MM.1S (cell line): ENCODE results near the gene C16orf78.

Experiments
- DNase-seq: peaks from one replicate; pipeline ENCODE4 v3.0.0-alpha.2; 2015
- H2AFZ ChIP-seq: fragments of 300-600 bp; sonication (generic); 2 replicates; pipeline ENCODE4 v1.6.0; 2016; ENCODE audit warnings: antibody characterized with exemption, low read length
- H3F3A ChIP-seq: fragments of 300-600 bp; sonication (generic); 2 replicates; pipeline ENCODE4 v1.6.1; 2016; ENCODE audit warnings: mild to moderate bottlenecking, antibody characterized with exemption, low read length, moderate library complexity, mixed read lengths; ENCODE audit not compliant: insufficient read depth
- H3K27ac ChIP-seq: fragments of 300-600 bp; sonication (generic); 2 replicates; pipeline ENCODE4 v1.5.1; 2016; ENCODE audit warnings: mild to moderate bottlenecking, low read length
- H3K27me3 ChIP-seq: fragments of 300-600 bp; sonication (generic); replicated peaks from 2 replicates; pipeline ENCODE4 v1.6.0; 2016; ENCODE audit warnings: low read length; ENCODE audit not compliant: insufficient read depth
- H3K36me3 ChIP-seq: fragments of 300-600 bp; sonication (generic); replicated peaks from 2 replicates; pipeline ENCODE4 v1.6.1; 2016; ENCODE audit warnings: mild to moderate bottlenecking, low read length, mixed read lengths; ENCODE audit not compliant: insufficient read depth
- H3K4me1 ChIP-seq: fragments of 300-600 bp; sonication (generic); 2 replicates; pipeline ENCODE4 v1.6.1; 2016; ENCODE audit warnings: low read length, mixed read lengths
- H3K4me2 ChIP-seq: fragments of 300-600 bp; sonication (generic); 2 replicates; pipeline ENCODE4 v1.6.0; 2016; ENCODE audit warnings: low read depth, low read length
- H3K4me3 ChIP-seq: fragments of 300-600 bp; sonication (generic); 2 replicates; pipeline ENCODE4 v1.5.1; 2016; ENCODE audit warnings: low read length, mixed read lengths
- H3K79me2 ChIP-seq: fragments of 300-600 bp; sonication (generic); 2 replicates; pipeline ENCODE4 v1.6.1; 2016; ENCODE audit warnings: mixed run types, low read length, mixed read lengths
- H3K9ac ChIP-seq: fragments of 300-600 bp; sonication (generic); 2 replicates; pipeline ENCODE4 v1.6.1; 2016; ENCODE audit warnings: low read length, mixed read lengths
- H3K9me2 ChIP-seq: fragments of 300-600 bp; sonication (generic); replicated peaks from 2 replicates; pipeline ENCODE4 v1.6.1; 2016; ENCODE audit warnings: mild to moderate bottlenecking, low read length, mixed read lengths; ENCODE audit not compliant: insufficient read depth
- H3K9me3 ChIP-seq: fragments of 300-600 bp; sonication (generic); replicated peaks from 2 replicates; pipeline ENCODE4 v1.6.1; 2016; ENCODE audit warnings: mild to moderate bottlenecking, low read length, mixed read lengths; ENCODE audit not compliant: insufficient read depth
- H4K20me1 ChIP-seq: fragments of 300-600 bp; sonication (generic); 2 replicates; pipeline ENCODE4 v1.6.1; 2016; ENCODE audit warnings: mild to moderate bottlenecking, low read length, moderate library complexity, mixed read lengths; ENCODE audit not compliant: insufficient read depth
- EZH2 ChIP-seq: fragments of 300-600 bp; sonication (generic); optimal IDR thresholded peaks from 2 replicates; pipeline ENCODE3; 2017; ENCODE audit warnings: low read depth, mild to moderate bottlenecking, antibody characterized with exemption, low read length, mixed read lengths
- EZH2phosphoT487 ChIP-seq: fragments of 300-600 bp; sonication (generic); IDR thresholded peaks from 2 replicates; pipeline ENCODE4 v1.6.1; 2018; ENCODE audit warnings: antibody characterized with exemption, low read length
- TF ChIP-seq, protein P1 (sequence below): fragments of 300-600 bp; sonication (generic); IDR thresholded peaks from 2 replicates; pipeline ENCODE4 v1.5.1; 2016; ENCODE audit warnings: antibody characterized with exemption, low read length, mixed read lengths

C16orf78 gene

DNA sequence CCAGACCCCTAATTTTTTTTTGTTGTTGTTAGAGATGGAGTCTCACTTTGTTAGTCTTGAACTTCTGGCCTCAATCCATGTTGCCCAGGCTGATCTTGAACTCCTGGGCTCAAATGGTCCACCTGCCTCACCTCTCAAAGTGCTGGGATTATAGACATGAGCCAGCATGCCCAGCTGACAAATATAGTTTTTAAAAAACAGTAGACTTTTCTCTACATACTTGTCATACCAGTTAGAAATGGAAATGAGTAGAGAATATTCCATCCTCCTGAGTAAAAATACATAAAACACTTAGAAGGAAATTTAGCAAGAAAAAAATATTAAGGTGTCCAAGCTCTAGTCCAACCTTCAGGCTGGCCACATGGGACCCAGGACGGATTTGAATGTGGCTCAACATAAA is 21.4 kb downstream of the C16orf78 start:
- no peak overlapping the region for H3K4me2 ChIP-seq
- TF ChIP-seq, protein P1, sequence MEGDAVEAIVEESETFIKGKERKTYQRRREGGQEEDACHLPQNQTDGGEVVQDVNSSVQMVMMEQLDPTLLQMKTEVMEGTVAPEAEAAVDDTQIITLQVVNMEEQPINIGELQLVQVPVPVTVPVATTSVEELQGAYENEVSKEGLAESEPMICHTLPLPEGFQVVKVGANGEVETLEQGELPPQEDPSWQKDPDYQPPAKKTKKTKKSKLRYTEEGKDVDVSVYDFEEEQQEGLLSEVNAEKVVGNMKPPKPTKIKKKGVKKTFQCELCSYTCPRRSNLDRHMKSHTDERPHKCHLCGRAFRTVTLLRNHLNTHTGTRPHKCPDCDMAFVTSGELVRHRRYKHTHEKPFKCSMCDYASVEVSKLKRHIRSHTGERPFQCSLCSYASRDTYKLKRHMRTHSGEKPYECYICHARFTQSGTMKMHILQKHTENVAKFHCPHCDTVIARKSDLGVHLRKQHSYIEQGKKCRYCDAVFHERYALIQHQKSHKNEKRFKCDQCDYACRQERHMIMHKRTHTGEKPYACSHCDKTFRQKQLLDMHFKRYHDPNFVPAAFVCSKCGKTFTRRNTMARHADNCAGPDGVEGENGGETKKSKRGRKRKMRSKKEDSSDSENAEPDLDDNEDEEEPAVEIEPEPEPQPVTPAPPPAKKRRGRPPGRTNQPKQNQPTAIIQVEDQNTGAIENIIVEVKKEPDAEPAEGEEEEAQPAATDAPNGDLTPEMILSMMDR = no peak
- TF ChIP-seq EZH2 (no peak), EZH2phosphoT487 (no peak)
- H3K9me3 ChIP-seq = no peaks in the 10 kb centered on the region
- H3K4me3 ChIP-seq = no peak overlapping the region
- H3K9me2 ChIP-seq = no peaks in the 10 kb centered on the region
- no peaks in the 10 kb centered on the region for H3K27me3 ChIP-seq
- peaks cover 4% of the 10 kb centered on the region; the same call in 1 of the 2 replicates for H3F3A ChIP-seq
- no peak overlapping the region for H3K27ac ChIP-seq
- no peaks in the 10 kb centered on the region for H4K20me1 ChIP-seq
- H3K9ac ChIP-seq = no peak overlapping the region
- no peaks in the 10 kb centered on the region for H3K79me2 ChIP-seq
- no peak for DNase-seq
- peaks cover 10% of the 10 kb centered on the region for H3K4me1 ChIP-seq
- H2AFZ ChIP-seq = no peak overlapping the region
- no peaks in the 10 kb centered on the region for H3K36me3 ChIP-seq

DNA sequence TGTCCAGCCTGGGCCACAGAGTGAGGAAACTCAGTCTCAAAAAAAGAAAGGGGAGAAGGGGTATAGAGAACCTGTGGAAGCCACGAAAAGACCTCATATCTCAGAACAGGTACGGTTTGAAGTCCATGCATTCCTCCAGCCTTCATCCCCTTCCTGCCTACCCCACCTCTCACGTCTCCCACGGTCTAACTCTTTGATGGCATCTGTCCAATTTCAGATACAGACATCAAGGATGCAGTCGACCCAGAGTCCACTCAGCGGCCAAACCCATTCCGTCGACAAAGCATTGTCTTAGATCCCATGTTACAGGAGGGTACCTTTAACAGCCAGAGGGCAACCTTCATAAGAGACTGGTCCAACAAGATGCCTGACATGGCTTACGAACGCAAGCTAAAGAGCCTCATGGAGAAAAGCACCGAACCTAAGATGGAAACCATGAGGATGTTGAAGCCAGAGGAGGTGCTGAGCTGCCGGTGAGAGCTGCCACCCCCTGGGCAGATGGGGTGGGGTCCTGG is 22.7 kb downstream of the C16orf78 start:
- Histone ChIP-seq H3K4me2 (no peak overlapping the region), H3K79me2 (no peaks in the 10 kb centered on the region), H3K9me3 (no peaks in the 10 kb centered on the region), H4K20me1 (no peaks in the 10 kb centered on the region), H3K9ac (no peak overlapping the region), H3K27me3 (no peaks in the 10 kb centered on the region), H3K4me3 (no peak overlapping the region), H2AFZ (no peak overlapping the region), H3F3A (peaks cover 5% of the 10 kb centered on the region; the same call in 1 of the 2 replicates), H3K9me2 (no peaks in the 10 kb centered on the region), H3K27ac (no peak overlapping the region), H3K36me3 (no peaks in the 10 kb centered on the region), H3K4me1 (peaks cover 15% of the 10 kb centered on the region)
- DNase-seq = no peak
- TF ChIP-seq EZH2 (no peak), EZH2phosphoT487 (no peak)
- TF ChIP-seq, protein P1 = no peak

DNA sequence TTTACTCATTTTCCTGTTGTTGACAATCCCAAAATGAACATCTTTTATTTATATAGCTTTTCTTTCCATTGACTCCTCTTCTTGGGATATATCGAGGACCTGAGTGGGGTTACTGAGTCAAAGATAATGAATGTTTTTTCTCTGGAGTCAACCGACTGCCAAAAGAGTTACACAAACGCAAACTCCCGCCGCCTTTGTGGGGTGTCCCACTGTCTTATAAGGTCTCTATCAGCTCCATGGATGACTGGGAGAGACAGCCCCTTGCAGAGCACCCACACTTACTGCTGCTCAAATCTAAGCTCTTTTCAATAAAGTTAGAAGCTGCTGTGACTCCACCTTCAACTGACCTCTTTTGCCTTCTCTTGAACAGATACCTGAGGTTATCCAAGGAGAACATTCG is 25.2 kb downstream of the C16orf78 start:
- H2AFZ ChIP-seq = no peak overlapping the region

More for the DNA sequence above, 25.2 kb downstream of the C16orf78 start:
- DNase-seq = no peak
- Histone ChIP-seq H3K4me3 (no peak overlapping the region), H3K9me2 (no peaks in the 10 kb centered on the region), H3K9me3 (0 out of 2 replicates have a peak, but pooled peaks cover 4% of the 10 kb centered on the region), H3K9ac (no peak overlapping the region), H3K27me3 (no peaks in the 10 kb centered on the region), H3K36me3 (no peaks in the 10 kb centered on the region), H3K27ac (no peak overlapping the region), H4K20me1 (no peaks in the 10 kb centered on the region), H3K4me1 (peaks cover 15% of the 10 kb centered on the region), H3K4me2 (no peak overlapping the region), H3F3A (peaks cover 5% of the 10 kb centered on the region; the same call in 1 of the 2 replicates), H3K79me2 (no peaks in the 10 kb centered on the region)
- no peak for TF ChIP-seq EZH2phosphoT487
- TF ChIP-seq, protein P1 = no peak
- TF ChIP-seq EZH2 = no peak
